CD1c-positive myeloid dendritic cell (primary cell): Measurements from ENCODE around the gene NXPE1.

Experiments used
- DNase-seq: peaks from one replicate; pipeline ENCODE4 v3.0.0-alpha.2; 2016; ENCODE audit errors: extremely low spot score

Gene NXPE1

GRCh38 chr11:114562166-114562916, 2.7 kb upstream of the NXPE1 start:
- DNase-seq = no peak

GRCh38 chr11:114556135-114556534, 3.5 kb downstream of the NXPE1 start:
- no peak for DNase-seq

- DNase-seq = no peak
These were observed 6.0 kb downstream of the NXPE1 start for GRCh38 chr11:114553642-114554041.

GRCh38 chr11:114551060-114551459, 8.6 kb downstream of the NXPE1 start:
- DNase-seq = no peak

- DNase-seq = no peak
These were observed 34.0 kb downstream of the NXPE1 start for GRCh38 chr11:114525682-114526081.

GRCh38 chr11:114524122-114524521, 35.6 kb downstream of the NXPE1 start:
- no peak for DNase-seq

GRCh38 chr11:114522818-114523217, 36.9 kb downstream of the NXPE1 start:
- no peak for DNase-seq

- DNase-seq = no peak
These were observed 48.1 kb downstream of the NXPE1 start for GRCh38 chr11:114511538-114511937.

- DNase-seq = no peak
These were observed 48.6 kb downstream of the NXPE1 start for GRCh38 chr11:114511079-114511478.

- no peak for DNase-seq
These were observed 57.8 kb downstream of the NXPE1 start for GRCh38 chr11:114501901-114502300.

GRCh38 chr11:114499756-114500155, 59.9 kb downstream of the NXPE1 start:
- DNase-seq = no peak

GRCh38 chr11:114496915-114497314, 62.8 kb downstream of the NXPE1 start:
- no peak for DNase-seq

GRCh38 chr11:114483929-114484328, 75.8 kb downstream of the NXPE1 start:
- DNase-seq = no peak

- no peak for DNase-seq
These were observed 77.6 kb downstream of the NXPE1 start for GRCh38 chr11:114482114-114482513.

- DNase-seq = no peak
These were observed 80.3 kb downstream of the NXPE1 start for GRCh38 chr11:114479331-114479730.

- no peak for DNase-seq
These were observed 80.9 kb downstream of the NXPE1 start for GRCh38 chr11:114478768-114479167.

GRCh38 chr11:114478001-114478410, 81.7 kb downstream of the NXPE1 start:
- no peak for DNase-seq

- DNase-seq = no peak
These were observed 87.0 kb downstream of the NXPE1 start for GRCh38 chr11:114472661-114473060.
